GM21529 (cell line): ENCODE data around the gene HSD3B7.
"Not testable (repeated sequence)": the region's sequence is repeated elsewhere in the genome, so short reads cannot be mapped to it uniquely, and the experiment has no call there.

Source experiments
- ATAC-seq: cut with Tn5 transposase; IDR thresholded peaks from one replicate; pipeline ENCODE4 v1.9.1; 2021; ENCODE audit not compliant: unreplicated experiment

HSD3B7 gene

DNA sequence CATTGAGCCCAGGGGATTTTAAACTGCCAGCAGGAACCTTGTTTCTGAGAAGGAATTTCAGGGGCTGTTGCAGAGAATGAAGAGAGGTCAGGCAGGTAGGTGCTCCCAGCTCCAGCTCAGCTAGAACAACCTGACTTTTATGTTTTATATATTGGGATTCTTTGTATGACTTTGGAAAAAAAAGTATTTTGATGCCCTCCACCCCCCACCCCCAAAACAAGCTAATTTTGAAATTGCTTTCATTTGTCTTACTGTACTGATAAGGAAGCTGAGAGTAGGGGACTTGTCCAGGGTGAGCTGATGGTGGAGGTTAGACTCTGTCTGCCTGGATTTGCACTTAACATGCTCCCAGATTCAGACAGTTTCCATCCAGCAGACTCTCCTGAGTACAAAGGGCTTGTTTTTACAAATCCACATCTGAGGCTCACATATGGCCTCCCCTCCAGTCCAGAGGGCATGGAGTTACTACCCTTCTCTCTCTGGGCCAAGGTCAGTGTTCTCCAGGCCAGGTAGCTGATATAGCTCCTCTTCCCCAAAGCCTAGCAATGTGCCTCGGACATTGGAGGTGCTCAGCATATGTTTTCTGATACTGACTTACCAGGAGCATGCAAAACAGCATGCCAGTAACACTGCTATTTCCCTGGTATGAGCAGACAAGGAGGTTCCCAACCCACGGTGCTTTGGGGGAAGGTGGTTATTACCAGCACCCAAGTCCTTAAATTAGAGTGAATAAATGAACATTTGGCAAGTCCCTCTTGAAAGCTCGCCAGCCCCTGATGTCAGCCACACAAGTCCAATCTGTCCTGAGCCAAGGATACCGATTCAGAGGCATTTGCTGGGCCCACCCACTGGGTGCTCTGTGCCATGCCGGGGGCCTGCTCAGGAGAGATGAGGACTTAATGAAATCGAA, 14.1 kb downstream of the HSD3B7 start:
- no peak for ATAC-seq

DNA sequence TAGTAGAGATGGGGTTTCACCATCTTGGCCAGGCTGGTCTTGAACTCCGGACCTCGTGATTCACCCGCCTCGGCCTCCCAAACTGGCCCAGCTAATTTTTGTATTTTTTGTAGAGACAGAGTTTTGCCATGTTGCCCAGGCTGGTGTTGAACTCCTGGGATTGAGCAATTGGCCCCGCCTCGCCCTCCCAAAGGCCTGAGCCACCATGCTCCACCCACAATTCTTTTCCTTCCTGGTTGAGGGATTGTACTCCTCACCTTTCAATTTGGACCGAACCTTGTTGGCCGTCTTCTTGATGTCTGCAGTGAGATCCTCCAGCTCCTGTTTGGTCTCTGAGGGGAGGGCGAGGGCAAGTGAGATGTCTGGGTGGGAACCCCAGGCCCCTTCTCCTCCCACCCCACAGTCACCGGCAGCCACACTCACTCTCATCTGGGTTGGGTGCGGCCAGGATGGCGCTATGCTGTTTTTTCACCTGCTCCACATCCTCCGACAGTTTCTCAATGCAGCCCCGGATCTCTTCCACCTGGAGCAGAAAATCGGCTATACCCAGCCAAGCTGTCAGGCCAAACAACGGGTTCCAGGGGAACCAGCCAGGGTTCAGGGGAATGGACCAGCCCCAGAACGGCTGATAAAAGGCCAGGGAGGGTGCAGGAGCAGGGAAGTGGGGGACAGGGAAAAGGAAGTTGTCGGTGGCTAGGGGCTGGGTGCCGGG, 15.8 kb downstream of the HSD3B7 start:
- no peak for ATAC-seq

DNA sequence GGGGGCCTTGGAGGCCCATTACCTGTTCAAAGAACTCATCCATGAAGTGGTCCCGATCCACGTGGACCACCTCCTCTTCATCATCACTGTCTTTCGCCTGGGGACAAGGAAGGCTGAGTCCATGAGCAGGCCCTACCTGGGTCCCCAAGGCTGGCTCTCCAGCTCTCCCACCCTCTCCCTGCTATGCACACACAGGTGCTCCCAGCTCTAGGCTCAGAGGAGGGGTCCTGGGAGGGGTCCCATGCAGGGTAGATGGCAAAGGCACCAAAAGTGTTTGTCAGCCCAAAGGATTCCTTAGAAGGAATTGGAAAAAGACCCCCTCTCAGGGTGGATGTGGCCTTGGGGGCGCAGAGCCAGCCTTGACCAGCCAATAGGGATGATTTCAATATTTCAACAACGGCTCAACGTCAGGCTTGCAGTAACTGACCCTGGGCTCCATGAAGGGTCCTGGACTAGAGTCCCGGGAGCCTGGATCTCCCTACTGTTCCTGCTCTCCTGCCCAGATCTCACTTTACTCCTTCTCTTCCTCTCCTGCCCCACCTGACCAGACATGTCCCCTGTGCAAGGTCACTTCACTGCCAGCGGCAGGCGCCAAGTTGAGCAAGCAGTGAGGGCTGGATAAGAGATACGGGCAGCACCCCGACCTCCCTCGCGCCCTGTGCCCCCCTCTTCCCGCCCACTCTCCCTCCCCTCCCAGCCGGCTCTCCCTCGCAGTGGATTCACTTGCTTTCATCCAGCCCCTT, 16.7 kb downstream of the HSD3B7 start:
- ATAC-seq, result no peak

DNA sequence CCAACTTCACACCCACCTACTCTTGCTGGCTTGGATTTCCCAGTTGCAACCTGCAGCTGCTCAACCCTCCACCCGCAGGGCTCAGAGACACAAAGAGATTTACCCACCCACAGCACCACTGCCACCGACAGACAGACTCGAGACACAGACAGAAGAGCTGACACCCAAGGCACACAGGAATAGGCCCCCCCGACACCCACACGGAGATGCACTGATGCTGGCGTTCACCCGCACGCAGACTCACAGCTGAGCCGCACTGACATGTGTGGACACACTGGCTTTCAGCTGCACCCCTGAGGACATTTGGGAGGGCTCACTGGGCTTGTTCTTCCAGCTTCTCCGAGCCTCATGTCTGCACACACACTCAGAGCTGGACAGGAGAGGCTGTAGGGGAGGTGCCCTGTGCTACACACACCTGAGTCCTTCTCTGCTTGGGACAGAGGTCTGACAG, 17.3 kb downstream of the HSD3B7 start:
- ATAC-seq, result no peak

DNA sequence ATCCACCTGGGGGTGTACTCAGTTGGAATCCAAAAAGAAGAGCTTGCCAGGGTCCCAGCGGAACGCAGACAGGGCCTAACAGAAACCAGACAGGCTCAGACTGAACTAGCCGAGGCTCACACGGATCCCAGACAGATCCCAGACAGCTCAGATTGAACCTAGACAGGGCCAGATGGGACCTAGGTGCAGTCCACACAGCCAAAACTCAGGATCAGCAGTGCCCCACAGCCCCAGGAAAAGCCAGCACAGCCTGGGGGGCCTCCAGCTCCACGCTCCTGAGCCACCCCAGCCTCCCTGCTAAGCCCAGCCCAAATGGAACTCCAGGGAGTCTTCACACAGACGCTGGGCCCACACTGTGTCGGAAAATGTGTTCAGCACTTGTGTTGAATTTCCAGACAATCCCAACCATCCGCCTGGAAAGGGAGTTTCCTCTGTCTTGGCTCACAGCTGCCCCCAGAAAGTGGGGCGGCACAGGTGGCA, 17.9 kb downstream of the HSD3B7 start:
- no peak for ATAC-seq

DNA sequence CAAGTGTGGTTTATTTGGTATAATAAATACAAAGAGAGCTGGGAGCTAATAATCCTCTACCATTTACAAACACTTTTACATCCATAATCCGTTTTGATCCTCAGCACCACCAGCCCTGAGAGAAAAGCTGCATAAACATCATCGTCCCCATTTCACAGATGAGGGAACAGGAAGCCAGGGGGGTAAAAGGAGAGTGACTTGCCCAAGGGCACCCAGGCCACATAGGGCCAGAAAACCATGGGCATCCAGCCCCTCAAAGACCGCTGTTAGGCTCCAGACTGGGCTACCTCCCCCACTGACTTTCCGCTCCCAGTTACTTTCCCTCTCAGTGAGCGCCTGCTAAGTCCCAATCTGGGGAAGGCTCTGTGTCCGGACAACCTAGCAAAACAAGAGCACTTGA, 18.7 kb downstream of the HSD3B7 start:
- ATAC-seq, result no peak

DNA sequence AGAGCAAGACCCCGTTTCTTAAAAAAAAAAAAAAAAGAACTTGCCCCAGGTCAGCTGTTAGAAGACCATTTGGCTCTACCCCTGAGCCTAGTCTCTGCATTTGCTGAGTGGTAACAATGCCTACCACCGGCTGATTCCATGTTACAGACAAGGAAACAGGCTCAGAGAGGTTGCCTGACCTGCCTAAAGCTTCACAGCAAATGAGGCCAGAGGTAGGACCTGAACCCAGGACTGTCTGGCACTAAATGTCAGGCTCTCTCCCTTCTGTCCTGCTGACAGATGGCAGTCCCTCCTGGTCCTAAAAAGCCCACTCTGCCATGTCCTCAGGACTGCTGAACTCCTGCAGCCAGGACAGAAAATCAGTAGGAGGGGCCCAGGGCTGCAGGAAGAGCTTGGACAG, 19.7 kb downstream of the HSD3B7 start:
- no peak for ATAC-seq

DNA sequence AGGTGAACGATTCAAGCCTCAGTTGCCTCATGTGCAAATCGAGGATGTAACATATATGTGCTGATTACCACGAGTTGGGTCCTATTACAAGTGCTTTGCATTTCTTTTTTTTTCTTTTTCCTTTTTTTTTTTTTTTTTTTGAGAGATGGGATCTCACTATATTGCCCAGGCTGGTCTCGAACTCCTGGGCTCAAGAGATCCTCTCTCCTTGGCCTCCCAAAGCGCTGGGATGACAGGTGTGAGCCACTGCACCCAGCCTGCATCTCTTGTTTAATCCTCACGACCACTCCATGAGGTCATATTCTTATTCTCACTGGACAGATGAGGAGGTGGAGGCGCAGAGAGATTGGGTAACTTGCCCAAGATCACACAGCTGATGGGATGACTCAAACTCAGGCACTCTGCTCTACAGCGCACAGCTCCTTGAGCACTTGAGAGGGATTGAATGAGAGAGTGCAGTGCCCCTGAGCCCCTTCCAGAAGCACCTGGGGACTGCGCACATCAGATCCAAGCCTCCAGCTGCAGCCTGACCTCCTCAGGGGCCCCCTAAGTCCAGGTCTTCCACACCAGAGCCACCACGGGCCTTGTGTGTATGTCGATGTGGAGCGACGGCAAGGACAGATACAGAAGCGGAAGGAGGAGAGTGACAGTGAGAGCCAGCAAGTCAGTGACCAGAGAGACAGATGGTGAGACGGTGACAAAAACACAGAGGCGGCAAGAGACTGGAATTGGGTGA, 20.5 kb downstream of the HSD3B7 start:
- no peak for ATAC-seq

DNA sequence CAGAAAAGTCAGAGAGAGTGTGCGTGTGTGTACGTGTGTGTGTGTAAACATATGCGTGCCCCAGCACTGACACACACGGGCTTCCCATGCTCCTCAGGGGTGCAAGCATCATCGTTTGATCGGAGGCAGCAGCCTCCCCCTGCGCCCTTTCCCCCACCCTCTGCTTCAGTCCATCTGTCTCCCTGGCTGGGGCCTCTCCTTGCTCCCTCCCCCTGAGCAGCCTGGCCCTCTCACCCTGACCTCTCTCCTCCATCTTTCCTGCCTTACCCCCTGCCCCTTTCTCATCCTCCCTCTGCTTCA, 21.0 kb downstream of the HSD3B7 start:
- no peak for ATAC-seq

DNA sequence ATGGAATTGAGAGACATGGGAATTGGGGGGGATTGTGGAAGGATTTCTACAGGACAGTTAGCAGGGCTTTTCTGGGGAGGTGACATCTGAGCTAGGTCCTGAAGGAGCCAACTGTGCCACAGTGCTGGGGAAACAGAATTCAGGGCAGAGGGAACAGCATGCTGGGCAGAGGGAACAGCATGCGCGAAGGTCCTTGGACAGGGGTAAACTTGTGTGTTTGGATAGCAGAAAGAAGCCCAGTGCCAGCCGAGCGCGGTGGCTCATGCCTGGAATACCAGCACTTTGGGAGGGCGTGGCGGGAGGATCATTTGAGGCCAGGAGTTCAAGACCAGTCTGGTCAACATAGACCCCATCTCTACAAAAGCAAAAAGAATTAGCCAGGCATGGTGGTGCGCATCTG, 21.6 kb downstream of the HSD3B7 start:
- ATAC-seq, result no peak

DNA sequence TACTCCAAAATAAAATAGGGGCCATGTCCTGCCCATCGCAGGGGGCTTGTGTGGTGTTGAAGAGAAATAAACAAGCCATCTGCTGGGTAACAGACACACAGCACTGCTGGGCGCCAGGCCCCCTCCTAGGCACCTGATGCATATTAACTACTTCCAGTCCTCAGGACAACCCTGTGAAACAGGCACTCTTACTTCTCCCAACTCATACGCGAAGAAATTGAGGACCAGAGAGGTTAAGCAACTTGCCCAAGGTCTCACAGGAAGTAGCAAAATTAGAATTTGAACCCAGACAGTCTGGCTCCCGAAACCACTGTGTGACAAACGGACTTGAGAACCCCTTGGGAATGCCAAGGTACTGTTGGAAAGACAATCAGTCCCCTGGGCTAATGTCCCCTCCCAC, 22.7 kb downstream of the HSD3B7 start:
- ATAC-seq, result no peak

DNA sequence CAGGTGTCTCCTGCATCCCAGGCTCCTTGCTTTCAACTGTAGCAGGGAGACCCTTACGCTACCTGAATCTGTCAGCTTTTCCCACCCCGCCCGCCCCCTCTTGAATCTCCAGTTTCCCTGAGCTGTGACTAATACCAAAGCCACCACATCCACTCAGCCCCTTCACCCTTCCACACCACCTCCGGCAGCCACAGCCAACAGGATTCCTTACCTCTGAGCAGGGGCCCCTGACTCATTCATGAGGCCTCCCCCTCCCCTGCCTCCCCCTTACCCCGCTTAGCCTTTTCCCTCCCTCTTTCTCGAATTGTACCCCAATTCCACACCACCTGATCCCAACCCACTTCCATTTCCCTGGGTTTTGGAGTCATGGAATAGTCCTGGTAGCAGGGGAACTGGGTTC, 23.1 kb downstream of the HSD3B7 start:
- ATAC-seq, result no peak

DNA sequence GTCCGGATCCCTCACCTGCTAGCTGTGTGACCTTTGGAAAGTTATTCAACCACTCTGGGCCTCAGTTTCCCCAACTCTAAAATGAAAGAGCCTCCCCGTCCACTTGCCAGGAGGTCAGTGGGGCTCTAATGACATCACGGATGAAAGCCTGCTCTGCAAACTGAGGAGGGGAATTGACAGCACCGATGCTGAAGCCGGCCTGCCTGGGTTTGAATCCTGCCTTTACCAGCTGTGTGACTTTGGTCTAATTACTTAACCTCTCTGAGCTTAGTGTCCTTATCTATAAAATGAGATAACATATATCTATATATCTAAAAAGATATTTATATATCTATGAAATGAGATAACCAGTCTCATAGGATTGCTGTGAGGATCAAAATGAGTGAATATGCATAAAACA, 23.5 kb downstream of the HSD3B7 start:
- ATAC-seq, result no peak

DNA sequence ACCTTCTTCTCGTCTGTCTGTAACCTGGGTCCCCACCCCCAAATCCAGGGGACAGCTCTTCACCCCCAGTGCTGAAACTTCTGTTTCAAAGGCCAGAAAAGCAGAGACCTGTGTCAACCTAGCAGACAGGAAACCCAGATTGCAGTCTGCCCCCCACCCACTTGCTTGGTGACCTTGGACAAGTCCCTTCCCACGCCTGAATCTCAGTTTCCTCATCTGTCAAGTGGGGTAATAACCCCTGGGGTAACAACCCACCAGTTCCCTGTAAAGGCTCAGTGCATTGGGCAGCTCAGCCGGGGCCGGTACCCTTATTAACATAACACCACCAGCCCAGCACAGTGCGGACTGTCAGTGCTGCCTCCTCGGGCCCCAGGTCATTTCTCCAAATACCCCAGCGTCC, 24.1 kb downstream of the HSD3B7 start:
- no peak for ATAC-seq

DNA sequence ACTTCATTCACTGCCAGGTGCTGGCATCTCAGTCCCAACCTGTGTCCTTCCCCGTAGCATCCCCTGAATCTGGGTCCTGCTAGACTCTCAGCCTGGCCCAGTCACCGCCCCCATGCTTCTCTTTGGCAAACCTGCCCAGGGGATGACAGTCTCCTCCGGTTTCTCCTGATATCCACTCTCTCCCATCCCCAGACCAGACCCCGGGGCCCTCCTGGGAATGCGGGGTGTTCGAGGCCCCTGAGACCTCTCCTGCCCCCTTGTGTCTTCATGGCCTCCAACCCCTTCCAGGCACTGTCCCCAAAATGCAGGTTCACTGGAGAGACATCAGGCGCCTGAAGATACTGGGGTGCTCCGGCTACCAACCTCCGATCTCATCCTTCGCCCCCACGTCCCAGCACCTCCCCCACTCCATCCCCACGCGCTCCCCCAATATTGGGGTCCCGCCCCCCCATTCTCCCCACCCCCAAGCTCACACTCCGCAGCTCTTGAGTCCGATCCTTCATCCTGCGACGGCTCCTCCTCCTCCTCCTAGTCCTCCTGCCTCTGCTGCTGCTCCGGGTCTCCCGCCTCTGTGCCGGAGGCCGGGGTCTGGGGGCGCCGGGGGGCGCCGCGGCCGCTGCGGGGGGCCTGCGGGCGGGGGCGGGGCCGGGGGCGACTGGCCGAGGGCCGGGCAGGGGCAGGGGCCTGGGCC, 25.0 kb downstream of the HSD3B7 start:
- ATAC-seq, result no peak

DNA sequence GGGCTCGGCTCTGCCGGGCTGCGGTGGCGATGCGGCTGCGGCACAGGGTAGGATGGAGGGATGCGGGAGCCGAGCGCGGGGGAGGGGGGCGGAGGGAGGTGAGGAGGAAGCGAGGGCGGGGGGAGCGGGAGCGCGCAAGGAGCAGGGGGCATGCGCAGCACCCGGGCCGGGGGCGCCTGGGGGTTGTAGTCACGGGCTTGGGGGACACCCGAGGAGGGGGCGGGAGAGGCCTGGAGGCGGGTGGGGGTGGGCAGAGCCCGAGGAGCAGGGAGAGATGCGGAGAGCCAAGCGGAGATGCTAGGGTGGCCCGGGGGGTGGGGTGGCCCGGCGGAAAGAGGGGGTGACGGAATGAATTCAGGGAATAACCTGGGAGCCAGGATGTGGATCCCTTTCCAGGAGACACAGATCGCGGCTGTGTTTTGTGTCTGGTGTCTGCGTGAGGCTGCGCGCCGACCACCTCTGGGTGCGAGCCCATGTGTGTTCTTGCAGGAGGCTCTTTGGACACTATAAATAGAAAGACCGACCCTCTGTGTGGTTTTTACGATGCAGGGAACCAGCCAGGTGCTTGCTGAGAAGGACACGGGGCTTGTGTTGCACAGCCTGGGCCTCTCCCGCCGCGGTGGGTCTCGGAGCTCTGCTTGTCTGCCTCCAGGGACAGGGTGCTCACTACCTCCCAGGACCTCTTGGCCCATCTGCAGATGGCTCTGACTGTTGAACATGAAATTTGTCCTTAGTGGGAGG, 25.7 kb downstream of the HSD3B7 start, which contains the start of gene STX1B:
Gene STX1B, minus strand, starts transcription at position 54 of the 741 bp plus-strand sequence. CDS start 242 bp downstream, outside the sequence.
- no peak for ATAC-seq

DNA sequence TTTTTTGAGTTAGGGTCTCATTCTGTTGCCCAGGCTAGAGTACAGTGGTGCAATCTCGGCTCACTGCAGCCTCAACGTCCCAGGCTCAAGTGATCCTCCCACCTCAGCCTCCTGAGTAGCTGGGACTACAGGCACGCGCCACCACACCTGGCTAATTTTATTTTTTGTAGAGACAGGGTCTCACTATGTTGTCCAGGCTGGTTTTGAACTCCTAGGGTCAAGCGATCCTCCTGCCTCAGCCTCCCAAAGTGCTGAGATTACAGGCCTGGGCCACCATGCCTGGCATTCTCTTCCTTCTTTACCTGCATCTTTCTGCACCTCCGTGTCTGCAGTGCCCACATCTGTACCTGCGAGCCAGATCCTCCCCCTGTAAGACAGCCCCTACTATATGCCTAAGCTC, 26.8 kb downstream of the HSD3B7 start:
- ATAC-seq, result not testable (repeated sequence)

DNA sequence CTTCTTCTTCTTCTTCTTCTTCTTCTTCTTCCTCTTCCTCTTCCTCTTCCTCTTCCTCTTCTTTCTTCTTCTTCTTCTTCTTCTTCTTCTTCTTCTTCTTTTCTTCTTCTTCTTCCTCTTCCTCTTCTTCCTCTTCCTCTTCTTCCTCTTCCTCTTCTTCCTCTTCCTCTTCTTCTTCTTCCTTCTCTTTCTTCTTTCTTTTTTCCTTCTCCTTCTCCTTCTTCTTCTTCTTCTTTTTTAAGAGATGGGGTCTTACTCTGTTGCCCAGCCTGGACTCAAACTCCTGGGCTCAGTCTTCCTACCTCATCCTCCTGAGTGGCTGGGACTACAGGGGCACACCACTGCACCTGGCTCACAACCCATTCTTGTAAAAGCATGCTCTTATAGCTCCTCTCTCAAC, 28.3 kb downstream of the HSD3B7 start:
- ATAC-seq, result not testable (repeated sequence)

DNA sequence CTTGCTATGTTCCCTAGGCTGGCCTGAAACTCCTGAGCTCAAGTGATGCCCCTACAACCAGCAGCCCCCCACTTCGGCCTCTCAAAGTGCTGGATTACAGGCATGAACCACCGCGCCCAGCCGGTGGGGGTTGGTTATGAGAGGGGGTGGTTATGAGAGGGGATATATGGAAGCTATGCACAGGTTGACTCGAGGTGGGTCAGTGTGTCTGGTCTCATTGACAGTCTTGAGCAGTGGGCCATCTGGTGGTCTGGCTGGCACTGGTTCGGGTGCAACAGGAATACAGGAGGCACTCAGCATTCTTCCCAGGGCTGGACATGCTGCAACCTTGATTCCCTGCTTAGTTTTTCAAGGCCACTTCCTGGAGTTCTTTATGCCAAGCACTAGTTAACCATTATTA, 31.0 kb downstream of the HSD3B7 start:
- ATAC-seq, result no peak

DNA sequence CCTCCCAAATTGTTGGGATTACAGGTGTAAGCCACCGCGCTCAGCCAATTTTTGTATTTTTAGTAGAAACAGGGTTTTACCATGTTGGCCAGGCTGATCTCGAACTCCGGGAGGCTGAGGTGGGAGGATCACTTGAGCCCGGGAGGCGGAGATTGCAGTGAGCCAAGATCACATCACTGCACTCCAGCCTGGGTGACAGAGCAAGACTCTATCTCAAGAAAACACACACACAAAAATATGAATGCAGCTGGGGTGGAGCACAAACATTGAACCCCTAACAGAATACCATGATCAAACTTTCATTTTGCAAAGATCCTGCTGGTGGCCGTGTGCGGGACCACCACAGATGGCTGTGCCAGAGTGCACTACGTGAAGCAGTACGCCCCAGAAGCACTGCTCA, 32.7 kb downstream of the HSD3B7 start:
- not testable (repeated sequence) for ATAC-seq
